K562 (cell line): ENCODE data around the gene WDR81. TPM values are rescaled to one million over a fixed set of nuclear protein-coding genes. Genes with fewer than 3 reads are reported as not detected.
A peak's percentile ranks its signal among the peaks of the same experiment; 100 is the strongest.

Source experiments
- ARID2 ChIP-seq: fragments of 450-650 bp; IDR thresholded peaks from 2 replicates; pipeline ENCODE4 v1.6.1; 2017; ENCODE audit warnings: antibody characterized with exemption, mild to moderate bottlenecking
- ARNT ChIP-seq, 2 experiments: fragments of 450-650 bp; IDR thresholded peaks; 2 replicates each; pipeline ENCODE4 v1.6.1; 2016; ENCODE audit warnings: mild to moderate bottlenecking in 1 of 2
- CHCHD3 ChIP-seq: fragments of 250-450 bp; sonication (Bioruptor Pico); IDR thresholded peaks from 2 replicates; pipeline ENCODE4 v2.1.2; 2022; ENCODE audit warnings: mild to moderate bottlenecking
- E2F4 ChIP-seq: sonication (generic); formaldehyde crosslinking; IDR thresholded peaks from 2 replicates; pipeline ENCODE4 v1.8.0; 2022; ENCODE audit warnings: mild to moderate bottlenecking, low read depth, missing genetic modification reagents
- ELF1 ChIP-seq: fragments of 200-800 bp; sonication (Bioruptor generic); IDR thresholded peaks from 2 replicates; pipeline ENCODE4 v1.6.1; 2016; ENCODE audit warnings: missing genetic modification characterization, missing compliant biosample characterization
- MIER1 ChIP-seq: fragments of 450-650 bp; IDR thresholded peaks from 2 replicates; pipeline ENCODE4 v1.6.1; 2016; ENCODE audit warnings: antibody characterized with exemption, mild to moderate bottlenecking, low read depth
- NUFIP1 ChIP-seq: fragments of 450-650 bp; IDR thresholded peaks from 2 replicates; pipeline ENCODE4 v1.6.1; 2018; ENCODE audit not compliant: partially characterized antibody
- POLR2A ChIP-seq: fragments of 450-650 bp; conservative IDR thresholded peaks from 2 replicates; pipeline ENCODE4 v1.6.1; 2016
- TARDBP ChIP-seq: fragments of 450-650 bp; IDR thresholded peaks from 2 replicates; pipeline ENCODE4 v1.6.1; 2016
- TCF7 ChIP-seq: sonication (generic); IDR thresholded peaks from 2 replicates; pipeline ENCODE4 v1.6.1; 2016; ENCODE audit warnings: antibody characterized with exemption, borderline replicate concordance
- ZBTB17 ChIP-seq: fragments of 450-650 bp; formaldehyde crosslinking; IDR thresholded peaks from 2 replicates; pipeline ENCODE4 v1.4.0; 2020; ENCODE audit warnings: mild to moderate bottlenecking
- ZNF395 ChIP-seq: fragments of 200-800 bp; sonication (Bioruptor generic); IDR thresholded peaks from 2 replicates; pipeline ENCODE4 v1.6.1; 2017; ENCODE audit warnings: missing genetic modification characterization, missing compliant biosample characterization
- polyA plus RNA-seq, 8 experiments: library from polyadenylated mRNA; depleted of rRNA in 4 of 8; stranded (reverse) in 5 of 8; unstranded in 3 of 8; fragments of >200 nt; fragmentation: Nextera tagmentation in 2 of 8; fragmentation: Illumina TruSeq in 1 of 8; extraction: Ambion mirVana in 2 of 8; extraction: Trizol in 1 of 8; gene quantifications; 2 replicates each; pipeline versions ENCODE4 v1.2.1 to v1.2.3, GENCODE V29; 2011 to 2014; ENCODE audit warnings: inconsistent platforms in 1 of 8, missing spikeins in 1 of 8
- total RNA-seq, 7 experiments: library from RNA; depleted of rRNA in 6 of 7; stranded (reverse); fragments of >200 nt in 6 of 7; fragmentation: Illumina TruSeq in 2 of 7; extraction: Trizol in 2 of 7; gene quantifications; 2 replicates each; pipeline versions ENCODE4 v1.2.1 to v1.2.3, GENCODE V29; 2011 to 2021; ENCODE audit warnings: low replicate concordance in 1 of 7
- TF ChIP-seq, protein P1 (sequence below): fragments of 250-450 bp; sonication (Bioruptor Pico); IDR thresholded peaks from 2 replicates; pipeline ENCODE4 v1.9.0; 2021; ENCODE audit warnings: mild to moderate bottlenecking, inconsistent platforms

Gene WDR81
- total and polyA plus RNA-seq, 9 of the 15 experiments (the other 6 are each of a cell fraction or from before 2014, with no cell fraction given), result 0.01 to 17.1 (median 3.3) TPM

DNA sequence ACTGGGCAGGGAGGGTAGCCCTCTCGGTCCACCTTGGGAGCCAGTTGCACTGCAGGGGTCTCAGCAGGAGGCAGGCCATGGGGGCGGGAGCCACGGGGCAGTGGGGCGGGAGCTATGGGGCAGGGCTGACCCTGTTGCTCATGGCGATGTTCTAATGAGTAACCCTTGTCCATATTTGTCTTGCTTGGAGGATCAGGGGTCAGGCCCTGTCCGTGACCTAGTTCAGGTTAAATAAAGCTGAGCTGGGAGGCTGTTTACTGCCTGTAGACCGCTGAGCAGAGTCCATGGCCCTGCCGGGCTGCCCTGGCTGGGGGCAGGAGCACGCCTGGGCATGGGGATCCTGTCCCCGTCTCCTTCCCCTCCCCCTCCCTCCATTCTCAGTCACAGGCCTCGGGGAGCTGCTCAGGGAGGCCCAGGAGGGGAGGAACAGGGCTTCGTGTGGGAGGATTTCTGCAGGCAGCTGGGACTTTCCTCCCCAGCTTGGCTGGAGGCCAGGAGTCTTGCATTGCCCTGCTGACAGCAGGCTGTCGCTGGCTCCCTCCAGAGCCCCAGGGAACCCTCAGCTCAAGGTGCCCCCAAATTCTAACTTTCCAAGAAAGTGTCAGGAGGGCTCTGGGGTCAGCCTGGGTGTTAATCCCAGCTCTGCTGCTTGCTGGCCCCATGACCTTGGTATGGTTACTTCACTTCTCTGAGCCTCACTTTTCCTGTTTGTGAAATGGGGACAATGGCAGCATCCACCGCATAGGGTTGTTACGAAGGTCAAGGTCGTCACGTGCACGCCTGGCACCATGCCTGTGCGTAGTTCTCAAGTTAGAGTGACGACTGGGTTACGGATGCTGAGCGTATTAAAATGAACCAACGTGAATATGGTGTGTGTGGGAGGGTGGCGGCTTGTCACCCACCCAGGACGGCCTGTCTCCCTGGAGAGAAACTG, 12.1 kb downstream of the WDR81 start (continued):
- TF ChIP-seq, protein P1, sequence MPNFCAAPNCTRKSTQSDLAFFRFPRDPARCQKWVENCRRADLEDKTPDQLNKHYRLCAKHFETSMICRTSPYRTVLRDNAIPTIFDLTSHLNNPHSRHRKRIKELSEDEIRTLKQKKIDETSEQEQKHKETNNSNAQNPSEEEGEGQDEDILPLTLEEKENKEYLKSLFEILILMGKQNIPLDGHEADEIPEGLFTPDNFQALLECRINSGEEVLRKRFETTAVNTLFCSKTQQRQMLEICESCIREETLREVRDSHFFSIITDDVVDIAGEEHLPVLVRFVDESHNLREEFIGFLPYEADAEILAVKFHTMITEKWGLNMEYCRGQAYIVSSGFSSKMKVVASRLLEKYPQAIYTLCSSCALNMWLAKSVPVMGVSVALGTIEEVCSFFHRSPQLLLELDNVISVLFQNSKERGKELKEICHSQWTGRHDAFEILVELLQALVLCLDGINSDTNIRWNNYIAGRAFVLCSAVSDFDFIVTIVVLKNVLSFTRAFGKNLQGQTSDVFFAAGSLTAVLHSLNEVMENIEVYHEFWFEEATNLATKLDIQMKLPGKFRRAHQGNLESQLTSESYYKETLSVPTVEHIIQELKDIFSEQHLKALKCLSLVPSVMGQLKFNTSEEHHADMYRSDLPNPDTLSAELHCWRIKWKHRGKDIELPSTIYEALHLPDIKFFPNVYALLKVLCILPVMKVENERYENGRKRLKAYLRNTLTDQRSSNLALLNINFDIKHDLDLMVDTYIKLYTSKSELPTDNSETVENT (CRISPR knock-in tag), result no peak
- TF ChIP-seq NUFIP1, result no peak
- no peak for TF ChIP-seq CHCHD3 (CRISPR knock-in tag)
- TF ChIP-seq ZBTB17 (CRISPR knock-in tag), result no peak
- TF ChIP-seq TCF7, result no peak
- no peak for TF ChIP-seq ELF1
- no peak for TF ChIP-seq ARNT (IDR thresholded peaks at IDR 0.05)
- TF ChIP-seq POLR2A, result no peak
- no peak for TF ChIP-seq ARID2
- TF ChIP-seq MIER1, result no peak
- TF ChIP-seq TARDBP, result no peak
- TF ChIP-seq E2F4 (CRISPR knock-in tag), result no peak
- peak; percentile 44; the same call in 1 of the 2 replicates for TF ChIP-seq ZNF395
